SHP77 (cell line): Measurements from ENCODE around the gene MAPK13.
A peak's percentile ranks its signal among the peaks of the same experiment; 100 is the strongest.
"Not testable (repeated sequence)": the region's sequence is repeated elsewhere in the genome, so short reads cannot be mapped to it uniquely, and the experiment has no call there.

ENCODE experiments used
- DNase-seq, 2 experiments: peaks; one replicate each; lab custom pipeline; 2025; lab: John Stamatoyannopoulos, UW

MAPK13 gene

DNA sequence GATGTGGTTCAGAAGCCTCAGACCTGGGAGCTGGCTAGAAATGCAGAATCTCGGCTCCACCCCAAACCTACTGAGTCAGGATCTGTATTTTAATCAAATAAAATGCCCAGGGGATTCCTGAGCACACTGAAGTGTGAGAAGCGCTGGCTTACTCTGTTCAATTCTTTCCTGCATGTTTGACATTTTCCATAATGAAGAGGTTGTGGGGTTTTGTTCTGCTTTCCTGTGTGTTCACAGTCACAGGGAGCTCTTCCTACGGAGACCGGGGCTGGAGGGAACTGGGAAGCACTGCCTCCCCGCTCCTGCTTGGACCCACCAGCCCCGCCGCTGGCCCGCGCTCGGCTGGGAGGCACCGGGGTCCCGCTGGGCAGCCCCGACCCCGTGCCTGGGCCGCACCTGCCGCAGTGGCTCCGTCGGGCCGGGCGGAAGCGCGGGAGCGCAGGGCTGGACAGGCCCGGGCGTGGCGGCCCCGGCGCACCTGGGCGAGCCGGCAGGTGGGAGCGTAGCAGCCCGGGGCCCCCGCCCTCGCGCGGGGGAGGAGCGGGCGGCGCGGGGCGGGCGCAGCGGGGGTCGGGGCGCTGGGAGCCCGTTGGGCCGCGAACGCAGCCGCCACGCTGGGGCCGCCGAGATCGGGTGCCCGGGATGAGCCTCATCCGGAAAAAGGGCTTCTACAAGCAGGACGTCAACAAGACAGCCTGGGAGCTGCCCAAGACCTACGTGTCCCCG, at the start of gene MAPK13:
Gene MAPK13, plus strand, starts transcription at position 573 of the 726 bp plus-strand sequence. Its CDS starts 70 bp downstream, at position 643.
- peak in 1 of 2 experiments; percentile 35 for DNase-seq

DNA sequence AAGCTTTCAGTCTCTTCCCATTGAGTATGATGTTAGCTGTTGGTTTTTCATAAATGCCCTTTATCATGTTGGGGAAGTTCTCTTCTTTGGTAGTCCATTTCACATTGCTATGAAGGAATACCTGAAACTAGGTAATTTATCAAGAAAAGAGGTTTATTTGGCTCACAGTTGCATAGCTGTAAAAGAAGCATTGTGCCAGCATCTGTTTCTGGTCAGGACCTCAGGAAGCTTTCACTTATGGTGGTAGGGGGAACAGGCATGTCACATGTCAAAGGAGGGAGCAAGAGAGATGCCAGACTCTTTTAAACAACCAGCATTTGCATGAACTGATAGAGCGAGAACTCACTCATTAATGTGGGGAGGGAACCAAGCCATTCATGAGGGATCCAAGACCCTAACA, 48.0 kb upstream of the MAPK13 start:
- no peak for DNase-seq

DNA sequence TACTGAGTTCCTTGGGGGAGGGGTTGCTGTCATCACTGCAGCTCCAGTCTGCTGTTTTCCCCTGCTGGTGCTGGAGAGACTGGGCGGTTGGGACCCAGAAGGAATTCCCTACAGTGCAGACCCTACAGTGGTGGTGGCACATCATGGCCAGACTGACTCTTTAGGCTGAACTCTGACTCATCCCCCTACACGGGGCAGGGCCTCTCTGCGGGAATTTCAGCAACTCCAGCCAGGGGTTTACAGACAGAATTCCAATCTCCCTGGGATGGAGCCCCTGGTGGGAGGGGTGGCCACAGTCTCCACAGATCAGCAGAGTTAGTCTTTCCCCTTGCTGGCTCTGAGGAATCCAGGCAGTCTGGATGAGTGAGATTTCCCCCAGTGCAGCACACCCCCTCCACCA, 46.9 kb upstream of the MAPK13 start:
- DNase-seq = no peak

DNA sequence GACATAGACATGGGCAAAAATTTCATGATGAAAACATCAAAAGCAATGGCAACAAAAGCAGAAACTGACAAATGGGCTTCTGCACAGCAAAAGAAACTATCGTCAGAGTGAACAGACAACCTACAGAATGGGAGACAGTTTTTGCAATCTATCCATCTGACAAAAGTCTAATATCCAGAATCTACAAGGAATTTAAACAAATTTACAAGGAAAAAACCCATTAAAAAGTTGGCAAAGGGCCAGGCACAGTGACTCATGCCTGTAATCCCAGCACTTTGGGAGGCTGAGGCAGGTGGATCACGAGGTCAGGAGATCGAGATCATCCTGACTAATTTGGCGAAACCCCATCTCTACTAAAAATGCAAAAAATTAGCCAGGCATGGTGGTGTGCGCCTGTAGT, 42.1 kb upstream of the MAPK13 start:
- DNase-seq = not testable (repeated sequence)

DNA sequence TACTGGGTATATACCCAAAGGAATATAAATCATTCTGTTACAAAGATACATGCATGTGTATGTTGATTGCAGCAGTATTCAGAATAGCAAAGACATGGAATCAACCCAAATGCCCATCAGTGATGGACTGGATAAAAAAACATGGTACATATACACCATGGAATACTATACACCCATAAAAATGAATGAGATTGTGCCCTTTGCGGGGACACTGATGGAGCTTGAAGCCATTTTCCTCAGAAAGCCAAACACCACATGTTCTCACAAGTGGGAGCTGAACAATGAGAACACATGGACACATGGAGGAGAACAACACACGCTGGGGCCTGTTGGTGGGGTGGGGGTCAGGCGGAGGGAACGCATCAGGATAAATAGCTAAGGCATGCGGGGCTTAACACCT, 41.3 kb upstream of the MAPK13 start:
- no peak for DNase-seq

DNA sequence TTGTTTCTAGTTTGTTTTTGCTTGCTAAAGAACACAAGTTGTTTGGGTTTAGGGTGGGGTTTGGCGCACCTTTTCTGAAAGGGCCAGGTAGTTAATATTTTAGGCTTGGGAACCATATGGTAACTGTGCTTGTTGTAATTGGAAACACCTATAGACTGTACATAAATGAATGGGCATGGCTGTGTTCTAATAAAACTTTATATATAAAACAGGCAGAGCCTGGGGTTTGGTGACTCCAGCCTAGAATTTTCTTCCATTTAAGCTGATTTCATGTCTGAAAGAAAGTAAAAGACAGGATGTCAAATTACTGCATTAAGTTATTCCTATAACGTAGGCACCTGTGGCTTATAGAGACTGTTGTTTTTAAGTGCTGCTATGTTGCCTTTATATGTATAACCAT, 36.1 kb upstream of the MAPK13 start:
- no peak for DNase-seq

DNA sequence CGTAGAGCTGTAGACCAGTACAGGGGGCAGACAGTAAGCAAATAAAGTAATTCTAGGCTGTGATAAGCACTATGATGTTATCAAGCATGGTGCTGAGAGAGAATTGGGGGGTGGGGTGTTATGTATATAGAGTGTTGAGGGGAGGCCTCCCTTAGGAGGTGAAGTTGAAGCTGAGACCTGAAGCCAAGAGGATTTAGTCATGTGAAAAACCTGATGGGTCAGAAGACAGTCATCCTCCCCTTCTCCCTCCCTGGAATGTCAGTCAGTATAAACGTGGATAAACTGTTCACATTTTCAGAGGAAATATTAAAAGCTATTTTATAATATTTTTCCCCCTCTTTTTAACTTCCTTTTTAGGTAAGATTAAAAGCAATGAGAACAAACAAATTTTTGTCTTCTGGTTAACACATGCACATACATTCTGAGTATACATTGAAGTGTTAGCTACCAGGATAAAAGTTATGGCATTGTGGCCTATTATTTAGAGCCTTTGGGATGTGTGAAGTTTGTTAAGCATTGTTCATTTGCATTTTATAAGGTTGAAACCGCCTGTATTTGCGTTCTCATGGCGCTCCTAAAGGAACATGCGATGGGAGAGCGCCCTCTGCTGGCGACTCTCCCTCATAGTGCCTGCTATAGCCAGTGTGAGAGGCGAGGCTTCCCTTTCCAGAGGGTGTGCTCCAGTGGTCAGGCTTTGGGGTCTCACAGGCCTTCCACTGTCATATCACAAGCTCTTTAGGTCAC, 35.4 kb upstream of the MAPK13 start:
- DNase-seq = peak; percentile 27 to 40

DNA sequence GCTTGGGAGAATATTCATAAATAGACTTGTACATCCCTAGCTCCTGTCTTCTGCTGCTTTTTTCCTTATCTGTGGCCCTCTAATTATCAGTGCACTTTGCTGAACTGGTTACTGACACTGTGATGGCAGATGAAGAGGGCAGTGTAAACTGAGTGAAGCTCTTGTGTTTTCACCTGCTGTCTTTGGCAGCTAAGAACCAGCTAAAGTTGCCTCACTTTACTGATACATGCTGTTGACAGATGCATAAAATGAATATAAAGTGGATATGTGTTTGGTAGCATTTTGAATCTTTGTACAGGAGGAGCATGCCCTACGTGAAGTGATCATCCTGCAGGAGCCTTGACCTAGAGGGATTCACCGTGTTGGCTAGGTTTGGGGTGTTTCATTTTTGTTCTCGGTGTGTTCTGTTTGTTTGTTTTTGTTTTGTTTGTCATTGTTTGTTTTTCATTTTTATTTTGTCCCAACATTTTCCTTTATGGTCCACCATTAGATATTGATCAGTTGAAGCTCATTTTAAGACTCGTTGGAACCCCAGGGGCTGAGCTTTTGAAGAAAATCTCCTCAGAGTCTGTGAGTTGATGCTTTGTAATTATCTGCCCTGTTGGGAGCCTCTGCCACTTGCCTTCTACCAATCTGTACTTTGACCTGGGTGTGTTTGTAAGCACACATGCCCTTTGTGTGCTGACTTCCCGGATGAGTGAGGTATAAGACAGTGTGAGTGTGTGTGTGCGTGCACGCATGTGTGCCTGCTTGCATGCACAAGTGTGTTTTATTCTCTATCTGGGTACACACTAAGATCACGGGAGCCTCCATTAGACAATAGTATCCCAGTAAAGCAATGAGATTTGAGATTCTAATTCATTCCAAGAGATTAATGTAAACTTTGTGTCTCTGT, 34.6 kb upstream of the MAPK13 start:
- DNase-seq = no peak

DNA sequence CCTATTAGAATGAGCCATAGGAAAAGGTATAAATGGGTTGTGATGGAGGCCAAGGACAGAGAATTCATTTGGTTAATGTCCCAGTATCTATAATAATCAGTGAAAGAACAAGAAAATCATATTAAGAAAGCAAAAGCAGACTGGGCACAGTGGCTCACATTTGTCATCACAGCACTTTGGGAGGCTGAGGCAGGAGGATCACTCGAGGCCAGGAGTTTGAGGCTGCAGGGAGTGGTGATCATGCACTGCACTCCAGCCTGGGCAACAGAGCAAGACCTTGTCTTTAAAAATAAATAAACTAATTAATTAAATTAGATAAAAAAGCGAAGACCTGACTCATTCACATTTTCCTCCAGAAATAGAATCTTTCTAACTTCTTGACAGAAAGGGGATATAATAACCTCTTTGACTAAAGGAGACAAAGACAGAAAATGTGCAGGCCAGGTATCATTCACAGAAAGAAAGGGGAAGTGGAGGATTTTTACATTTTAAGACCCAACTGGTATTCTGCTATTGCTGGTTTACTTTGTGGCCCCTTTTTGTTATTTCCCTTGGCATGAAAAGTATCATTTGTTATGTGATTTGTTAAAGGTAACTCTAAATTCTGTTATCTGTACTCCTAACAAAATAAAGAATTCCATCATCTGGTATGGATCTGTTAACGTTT, 31.9 kb upstream of the MAPK13 start:
- no peak for DNase-seq

DNA sequence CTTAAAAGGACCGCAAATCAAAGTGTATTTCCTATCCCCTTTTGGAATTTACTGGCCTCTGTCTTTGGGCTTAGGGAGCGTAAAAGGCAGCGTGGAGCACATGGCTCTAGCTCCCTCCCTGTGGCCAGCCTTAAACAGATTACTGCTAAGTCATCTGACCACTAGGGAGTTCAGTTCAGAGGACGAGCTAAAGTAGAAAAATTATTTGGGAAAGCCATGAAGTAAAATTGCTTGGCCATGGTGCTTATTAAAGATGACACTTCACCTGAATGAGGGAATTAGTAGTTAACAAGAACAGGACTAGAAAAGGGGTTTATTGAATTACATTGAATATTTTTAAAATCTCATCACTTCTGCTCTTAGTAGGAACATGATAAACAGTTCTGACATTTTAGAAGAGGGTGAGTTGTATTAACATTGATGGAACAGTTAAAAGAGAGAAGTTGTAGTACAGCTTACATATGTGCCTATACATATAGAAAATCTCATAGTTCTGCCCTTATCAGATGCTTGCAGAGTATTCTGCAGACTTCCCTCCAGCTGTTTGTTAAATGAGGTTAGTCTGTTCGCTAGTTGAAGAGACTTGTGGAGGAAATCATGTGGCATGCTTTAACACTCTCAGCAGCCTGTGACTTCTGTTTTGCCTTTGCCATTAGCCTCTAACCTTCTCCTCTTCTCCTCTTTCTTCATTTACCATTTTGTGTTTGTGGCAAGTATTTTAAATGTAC, 31.2 kb upstream of the MAPK13 start:
- DNase-seq = no peak

DNA sequence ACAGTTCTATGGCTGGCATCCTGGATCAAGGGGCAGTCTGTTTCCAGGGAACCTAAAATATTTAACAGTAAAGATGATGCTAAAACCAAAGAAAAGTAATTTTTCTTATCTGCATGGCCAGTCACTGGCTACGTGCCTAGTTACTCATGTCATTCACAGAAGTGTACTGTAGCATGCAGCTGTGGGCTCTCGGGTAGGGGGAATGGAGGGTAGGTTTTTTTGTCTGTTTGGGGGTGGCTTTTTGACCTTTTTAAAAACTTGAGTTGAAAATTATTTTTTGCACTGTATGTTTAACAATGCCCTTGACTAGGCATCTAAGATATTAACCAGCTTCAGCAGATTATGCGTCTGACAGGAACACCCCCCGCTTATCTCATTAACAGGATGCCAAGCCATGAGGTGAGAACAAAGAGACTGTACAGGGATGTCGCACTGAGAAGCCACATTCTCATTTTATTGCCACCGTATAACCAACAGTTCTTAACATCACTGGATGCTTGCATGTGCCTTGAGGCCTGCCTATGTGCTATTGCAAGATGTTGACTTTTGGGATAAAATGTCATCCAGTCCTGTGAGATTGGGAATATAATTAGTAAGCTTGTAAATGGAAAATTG, 30.3 kb upstream of the MAPK13 start:
- no peak for DNase-seq

DNA sequence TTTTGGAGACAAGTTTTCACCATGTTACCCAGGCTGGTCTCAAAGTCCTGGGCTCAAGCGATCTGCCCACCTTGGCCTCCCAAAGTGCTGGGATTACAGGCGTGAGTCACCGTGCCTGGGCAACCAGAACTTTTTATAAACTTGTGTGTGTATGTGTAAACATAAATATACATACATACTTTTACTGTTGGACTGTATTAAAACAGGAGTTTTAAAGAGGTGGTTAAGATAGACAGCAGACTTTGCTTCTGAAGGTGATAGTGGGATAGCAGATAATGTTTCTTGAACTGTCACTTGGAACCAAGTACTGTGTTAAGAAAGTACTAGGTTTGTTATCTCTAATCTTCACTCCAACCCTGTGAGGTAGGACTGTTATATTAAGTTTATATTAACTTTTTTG, 28.6 kb upstream of the MAPK13 start:
- DNase-seq = no peak

DNA sequence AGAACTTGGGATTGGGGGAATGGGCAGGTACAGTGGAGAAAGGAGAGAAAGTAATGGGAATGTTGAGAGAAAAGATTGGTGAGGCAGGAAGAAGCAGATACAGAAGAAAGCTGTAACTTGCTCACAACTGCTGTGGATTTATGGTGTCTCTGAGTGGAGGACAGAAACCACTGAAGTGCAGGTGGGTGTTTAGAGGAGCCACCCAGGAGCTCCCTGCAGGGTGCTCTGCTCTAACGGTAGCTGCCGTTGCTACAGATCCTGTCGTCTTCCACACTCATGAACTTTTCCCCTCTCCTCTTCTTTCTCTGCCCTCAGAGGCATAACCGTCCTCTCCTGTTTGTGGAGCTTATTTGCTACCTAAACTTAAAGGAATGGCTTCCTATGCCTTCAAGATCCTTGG, 27.5 kb upstream of the MAPK13 start:
- DNase-seq = no peak

DNA sequence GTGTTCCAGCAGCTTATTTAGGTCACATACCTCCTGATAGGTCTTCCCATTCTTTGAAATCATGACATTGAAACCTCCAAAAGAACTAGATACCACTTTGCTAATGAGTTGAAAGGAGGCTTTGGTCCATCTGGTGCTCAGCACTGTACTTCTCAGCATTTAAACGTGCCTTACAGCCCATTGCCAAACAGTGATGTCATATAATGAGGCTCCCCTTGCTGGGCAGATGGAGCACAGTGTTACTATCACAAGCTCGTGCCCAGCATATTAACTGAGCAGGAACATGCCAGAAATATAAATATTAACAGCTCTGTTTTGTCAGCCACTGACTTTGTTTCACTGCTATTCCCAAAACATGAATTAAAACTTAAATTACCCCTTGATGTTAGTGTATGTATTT, 25.5 kb upstream of the MAPK13 start:
- DNase-seq = no peak

DNA sequence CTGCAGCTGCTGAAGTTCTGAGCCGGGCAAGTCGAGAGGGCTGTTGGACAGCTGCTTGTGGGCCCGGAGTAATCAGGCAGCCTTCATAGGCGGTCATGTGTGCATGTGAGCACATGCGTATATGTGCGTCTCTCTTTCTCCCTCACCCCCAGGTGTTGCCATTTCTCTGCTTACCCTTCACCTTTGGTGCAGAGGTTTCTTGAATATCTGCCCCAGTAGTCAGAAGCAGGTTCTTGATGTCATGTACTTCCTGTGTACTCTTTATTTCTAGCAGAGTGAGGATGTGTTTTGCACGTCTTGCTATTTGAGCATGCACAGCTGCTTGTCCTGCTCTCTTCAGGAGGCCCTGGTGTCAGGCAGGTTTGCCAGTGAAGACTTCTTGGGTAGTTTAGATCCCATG, 21.2 kb upstream of the MAPK13 start:
- DNase-seq = no peak

DNA sequence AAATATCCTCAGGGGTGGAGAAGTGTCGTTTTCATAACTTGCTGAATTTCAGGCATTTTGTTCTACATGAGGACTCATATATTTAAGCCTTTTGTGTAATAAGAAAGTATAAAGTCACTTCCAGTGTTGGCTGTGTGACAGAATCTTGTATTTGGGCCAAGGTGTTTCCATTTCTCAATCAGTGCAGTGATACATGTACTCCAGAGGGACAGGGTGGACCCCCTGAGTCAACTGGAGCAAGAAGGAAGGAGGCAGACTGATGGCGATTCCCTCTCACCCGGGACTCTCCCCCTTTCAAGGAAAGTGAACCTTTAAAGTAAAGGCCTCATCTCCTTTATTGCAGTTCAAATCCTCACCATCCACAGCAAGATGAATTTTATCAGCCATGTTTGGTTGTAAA, 20.3 kb upstream of the MAPK13 start:
- no peak for DNase-seq

DNA sequence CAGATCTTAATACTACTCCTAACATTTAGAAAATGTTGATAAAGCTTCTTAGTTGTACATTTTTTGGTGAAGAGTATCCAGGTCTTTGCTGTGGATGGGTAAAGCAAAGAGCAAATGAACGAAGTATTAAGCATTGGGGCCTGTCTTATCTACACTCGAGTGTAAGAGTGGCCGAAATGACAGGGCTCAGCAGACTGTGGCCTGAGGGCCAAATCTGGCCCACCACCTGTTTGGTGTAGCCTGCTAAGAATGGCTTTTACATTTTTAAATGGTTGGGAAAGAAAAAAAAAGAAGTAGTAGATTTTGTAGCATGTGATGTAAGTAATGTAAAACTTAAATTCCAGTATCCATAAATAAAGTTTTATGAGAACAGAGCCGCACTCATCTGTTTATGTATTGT, 19.4 kb upstream of the MAPK13 start:
- no peak for DNase-seq

DNA sequence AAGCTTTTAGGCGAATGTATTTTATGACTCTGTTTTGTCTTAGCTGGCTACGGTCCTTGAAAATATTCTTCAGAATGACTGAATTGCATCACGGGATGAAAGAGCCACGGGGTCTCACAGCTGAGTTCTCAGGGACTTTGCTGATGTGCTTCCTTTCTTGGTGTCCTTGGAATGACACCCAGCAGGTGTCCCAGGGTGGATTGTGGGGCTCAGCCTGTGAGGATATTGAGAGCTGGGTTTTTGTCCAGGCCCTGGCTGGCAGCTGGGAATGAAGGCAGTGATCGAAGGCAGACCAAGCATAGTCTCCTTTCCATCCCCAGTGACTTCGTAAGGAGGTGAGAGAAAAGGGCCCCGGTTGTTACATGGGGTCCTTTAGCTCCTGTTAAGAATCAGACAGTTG, 18.8 kb upstream of the MAPK13 start:
- DNase-seq = no peak

DNA sequence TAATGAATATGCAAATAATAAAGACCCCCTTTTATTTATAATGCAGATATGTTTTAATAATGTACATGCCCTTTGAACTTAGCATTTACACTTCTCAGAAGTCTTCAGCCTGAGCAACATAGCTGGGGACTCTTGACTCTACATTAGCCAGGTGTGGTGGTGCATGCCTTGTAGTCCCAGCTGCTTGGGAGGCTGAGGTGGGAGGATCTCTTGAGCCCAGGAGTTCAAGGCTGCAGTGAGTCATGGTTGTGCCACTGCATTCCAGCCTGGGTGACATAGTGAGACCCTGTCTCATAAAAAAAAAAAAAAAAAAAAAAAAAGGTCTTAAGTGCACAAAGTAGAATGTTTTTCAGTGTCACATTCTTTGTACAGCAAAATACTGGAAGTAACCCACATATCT, 17.3 kb upstream of the MAPK13 start:
- no peak for DNase-seq

DNA sequence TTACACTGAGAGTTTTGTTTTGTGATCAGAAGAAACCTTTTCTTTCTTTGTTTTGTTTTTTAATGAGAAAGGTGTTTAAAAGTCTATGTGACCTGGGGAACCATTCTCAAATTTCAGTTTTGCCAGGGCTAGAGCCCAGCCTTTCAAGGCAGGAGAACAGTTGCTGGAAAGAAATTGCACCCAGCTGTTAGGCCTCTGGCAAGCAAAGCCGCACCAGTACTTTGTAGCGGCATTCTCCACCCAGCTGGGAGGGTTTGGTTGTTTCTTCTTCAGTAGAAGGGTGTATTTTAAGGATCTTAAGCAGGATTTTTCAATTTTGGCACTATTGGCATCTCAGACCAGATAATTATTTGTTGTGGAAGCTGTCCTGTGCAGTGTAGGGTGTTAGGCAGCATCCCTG, 16.6 kb upstream of the MAPK13 start:
- no peak for DNase-seq

DNA sequence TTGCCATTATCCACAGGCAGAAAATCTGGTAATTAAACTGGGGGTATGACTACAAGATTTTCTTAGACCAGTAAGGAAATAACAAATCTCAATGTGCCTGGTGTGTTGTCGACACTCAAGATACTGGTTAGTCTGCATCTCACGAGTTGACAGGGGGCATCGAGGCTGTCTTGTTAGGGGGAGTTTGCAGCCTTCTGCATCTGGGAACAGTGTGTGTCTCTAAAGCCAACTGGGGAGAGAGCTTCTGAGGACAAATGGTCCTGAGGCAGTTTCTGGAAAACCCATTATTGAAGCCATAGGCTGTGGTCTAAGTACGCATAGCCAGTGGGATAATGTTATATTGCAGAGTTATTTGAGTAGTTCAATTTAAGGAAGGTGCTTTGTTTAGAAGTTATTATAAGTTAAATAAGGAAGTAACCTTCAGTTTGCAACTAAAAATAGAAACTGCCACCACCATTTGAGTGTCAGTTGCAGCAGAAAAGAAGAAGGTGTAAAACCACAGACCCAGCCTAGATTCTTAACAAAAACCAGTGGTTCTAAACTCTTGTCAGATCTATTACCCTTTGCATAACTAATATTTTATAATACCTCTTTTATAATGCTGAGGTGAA, 15.4 kb upstream of the MAPK13 start:
- DNase-seq = no peak
